Osteocyte (in vitro differentiated cells): ENCODE results near the gene AP4B1. TPM values are rescaled to one million over a fixed set of nuclear protein-coding genes. Genes with fewer than 3 reads are reported as not detected.

Source experiments
- DNase-seq: peaks from one replicate; pipeline ENCODE4 v3.0.0; 2021; ENCODE audit warnings: mixed read lengths; ENCODE audit not compliant: unreplicated experiment; ENCODE audit errors: extremely low spot score
- H3K27ac Mint-ChIP-seq: one replicate; pipeline ENCODE4 v1.8.0; 2021; ENCODE audit warnings: mild to moderate bottlenecking, mixed read lengths; ENCODE audit not compliant: unreplicated experiment
- H3K27me3 Mint-ChIP-seq: one replicate; pipeline ENCODE4 v1.8.0; 2021; ENCODE audit warnings: mixed read lengths; ENCODE audit not compliant: unreplicated experiment
- H3K36me3 Mint-ChIP-seq: one replicate; pipeline ENCODE4 v1.8.0; 2021; ENCODE audit warnings: mixed read lengths; ENCODE audit not compliant: unreplicated experiment
- H3K4me1 Mint-ChIP-seq: one replicate; pipeline ENCODE4 v1.8.0; 2021; ENCODE audit warnings: mixed read lengths; ENCODE audit not compliant: unreplicated experiment
- H3K4me3 Mint-ChIP-seq: one replicate; pipeline ENCODE4 v1.8.0; 2021; ENCODE audit warnings: mild to moderate bottlenecking, moderate library complexity, mixed read lengths; ENCODE audit not compliant: unreplicated experiment
- H3K9me3 Mint-ChIP-seq: one replicate; pipeline ENCODE4 v1.8.0; 2021; ENCODE audit warnings: mixed read lengths; ENCODE audit not compliant: unreplicated experiment
- total RNA-seq: library from RNA; stranded (reverse); gene quantifications from 2 replicates; pipeline ENCODE4 v1.2.1, GENCODE V29; 2021
- TF ChIP-seq, protein P1 (sequence below): fragments of 200-600 bp; sonication (generic); IDR thresholded peaks from 2 replicates; pipeline ENCODE4 v1.5.0; 2021; ENCODE audit warnings: antibody characterized with exemption, mild to moderate bottlenecking, moderate library complexity

AP4B1 gene
- total RNA-seq, 1 donor from 2014 or later, result 19.7 TPM

DNA sequence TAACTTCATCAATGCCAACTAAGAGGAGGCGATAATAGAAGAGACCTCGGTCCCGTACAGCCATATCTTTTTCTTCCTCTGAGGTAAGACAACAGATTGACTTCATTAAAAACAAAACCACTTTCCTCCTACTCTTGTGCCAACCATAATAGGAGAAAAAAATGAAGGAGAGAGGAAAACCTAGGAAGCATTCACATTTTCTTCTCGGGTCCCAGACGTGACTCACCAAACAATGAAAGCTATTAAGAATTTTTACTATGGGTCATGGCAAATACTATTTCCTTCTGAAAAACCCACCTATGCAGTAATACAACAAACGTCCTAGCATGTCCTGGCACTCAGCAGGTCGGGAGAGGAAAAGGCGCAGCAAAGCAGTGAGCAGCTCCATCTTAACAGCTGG lies 8.6 kb downstream of the AP4B1 start:
- Mint-ChIP-seq H3K27me3 (no peaks in the 10 kb centered on the region), H3K27ac (no peak overlapping the region), H3K9me3 (no peaks in the 10 kb centered on the region), H3K36me3 (peaks cover 44% of the 10 kb centered on the region), H3K4me3 (no peak overlapping the region), H3K4me1 (no peaks in the 10 kb centered on the region)
- TF ChIP-seq, protein P1, sequence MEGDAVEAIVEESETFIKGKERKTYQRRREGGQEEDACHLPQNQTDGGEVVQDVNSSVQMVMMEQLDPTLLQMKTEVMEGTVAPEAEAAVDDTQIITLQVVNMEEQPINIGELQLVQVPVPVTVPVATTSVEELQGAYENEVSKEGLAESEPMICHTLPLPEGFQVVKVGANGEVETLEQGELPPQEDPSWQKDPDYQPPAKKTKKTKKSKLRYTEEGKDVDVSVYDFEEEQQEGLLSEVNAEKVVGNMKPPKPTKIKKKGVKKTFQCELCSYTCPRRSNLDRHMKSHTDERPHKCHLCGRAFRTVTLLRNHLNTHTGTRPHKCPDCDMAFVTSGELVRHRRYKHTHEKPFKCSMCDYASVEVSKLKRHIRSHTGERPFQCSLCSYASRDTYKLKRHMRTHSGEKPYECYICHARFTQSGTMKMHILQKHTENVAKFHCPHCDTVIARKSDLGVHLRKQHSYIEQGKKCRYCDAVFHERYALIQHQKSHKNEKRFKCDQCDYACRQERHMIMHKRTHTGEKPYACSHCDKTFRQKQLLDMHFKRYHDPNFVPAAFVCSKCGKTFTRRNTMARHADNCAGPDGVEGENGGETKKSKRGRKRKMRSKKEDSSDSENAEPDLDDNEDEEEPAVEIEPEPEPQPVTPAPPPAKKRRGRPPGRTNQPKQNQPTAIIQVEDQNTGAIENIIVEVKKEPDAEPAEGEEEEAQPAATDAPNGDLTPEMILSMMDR, result no peak
- DNase-seq, result no peak

DNA sequence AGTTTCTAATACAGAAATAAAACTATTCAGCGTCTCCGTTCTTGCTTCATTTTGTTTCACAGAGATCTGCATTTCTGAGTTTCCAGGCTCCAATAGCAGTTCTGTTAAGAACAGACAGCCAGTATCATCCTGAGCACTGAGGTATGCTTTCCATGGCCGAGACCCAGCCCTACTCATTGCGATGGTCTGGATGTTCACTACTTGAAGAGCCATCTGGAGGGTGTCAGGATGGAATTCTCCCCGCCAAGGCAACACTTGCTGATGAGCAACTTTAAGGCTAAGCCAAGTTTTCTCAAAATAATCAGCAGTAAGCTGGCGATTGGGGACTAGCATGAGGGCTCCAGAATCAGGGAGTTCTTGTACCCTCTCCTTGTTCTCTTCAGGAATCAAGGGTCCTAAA lies 9.5 kb downstream of the AP4B1 start:
- H3K4me1 Mint-ChIP-seq, result no peaks in the 10 kb centered on the region
- H3K27me3 Mint-ChIP-seq, result no peaks in the 10 kb centered on the region
- TF ChIP-seq, protein P1, result no peak

DNA sequence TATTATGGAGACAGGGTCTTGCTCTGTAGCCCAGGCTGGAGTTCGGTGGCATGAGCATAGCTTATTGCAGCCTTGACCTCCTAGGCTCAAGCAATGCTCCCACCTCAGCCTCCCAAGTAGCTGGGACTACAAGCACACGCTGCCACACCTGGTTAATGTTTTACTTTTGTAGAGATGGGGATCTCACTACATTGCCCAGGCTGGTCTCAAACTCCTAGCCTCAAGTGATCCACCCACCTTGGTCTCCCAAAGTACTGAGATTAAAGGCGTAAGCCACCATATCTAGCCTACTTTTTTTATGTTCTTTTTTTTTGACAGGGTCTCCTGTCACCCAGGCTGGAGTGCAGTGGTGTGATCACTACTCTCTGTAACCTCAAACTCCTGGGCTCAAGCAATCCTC lies 11.3 kb downstream of the AP4B1 start:
- TF ChIP-seq, protein P1, result no peak
- DNase-seq, result no peak
- Mint-ChIP-seq H3K4me1 (no peaks in the 10 kb centered on the region), H3K4me3 (no peak overlapping the region), H3K27me3 (no peaks in the 10 kb centered on the region), H3K36me3 (peaks cover 27% of the 10 kb centered on the region), H3K27ac (no peak overlapping the region), H3K9me3 (no peaks in the 10 kb centered on the region)

More for the DNA sequence above, 9.5 kb downstream of the AP4B1 start:
- no peak for DNase-seq
- H3K4me3 Mint-ChIP-seq, result no peak overlapping the region
- no peaks in the 10 kb centered on the region for H3K9me3 Mint-ChIP-seq
- peaks cover 37% of the 10 kb centered on the region for H3K36me3 Mint-ChIP-seq
- no peak overlapping the region for H3K27ac Mint-ChIP-seq

DNA sequence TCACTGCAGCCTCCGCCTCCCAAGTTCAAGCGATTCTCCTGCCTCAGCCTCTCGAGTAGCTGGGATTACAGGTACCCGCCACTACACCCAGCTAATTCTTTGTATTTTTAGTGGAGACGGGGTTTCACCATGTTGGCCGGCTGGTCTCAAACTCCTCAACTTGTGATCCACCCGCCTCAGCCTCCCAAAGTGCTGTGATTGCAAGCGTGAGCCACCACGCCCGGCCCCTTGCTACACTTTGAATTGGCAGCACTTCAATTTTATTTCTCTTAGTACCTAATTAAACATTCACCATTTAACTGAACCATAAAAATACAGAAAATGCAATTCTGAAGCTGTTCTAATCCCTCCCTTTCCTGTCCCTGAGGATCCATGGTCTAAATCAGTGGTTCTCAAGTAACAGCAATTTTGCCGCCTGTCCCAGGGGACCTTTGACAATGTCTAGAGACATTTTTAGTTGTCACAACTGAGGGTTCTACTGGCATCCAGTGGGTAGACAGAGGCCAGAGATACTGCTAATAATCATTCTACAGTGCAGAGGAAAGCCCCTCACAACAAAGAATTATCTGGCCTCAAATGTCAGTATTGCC lies 12.9 kb downstream of the AP4B1 start:
- no peak for DNase-seq
- TF ChIP-seq, protein P1, result no peak
- Mint-ChIP-seq H3K4me3 (no peak overlapping the region), H3K27ac (no peak overlapping the region), H3K9me3 (no peaks in the 10 kb centered on the region), H3K27me3 (no peaks in the 10 kb centered on the region), H3K4me1 (no peaks in the 10 kb centered on the region), H3K36me3 (peaks cover 18% of the 10 kb centered on the region)

DNA sequence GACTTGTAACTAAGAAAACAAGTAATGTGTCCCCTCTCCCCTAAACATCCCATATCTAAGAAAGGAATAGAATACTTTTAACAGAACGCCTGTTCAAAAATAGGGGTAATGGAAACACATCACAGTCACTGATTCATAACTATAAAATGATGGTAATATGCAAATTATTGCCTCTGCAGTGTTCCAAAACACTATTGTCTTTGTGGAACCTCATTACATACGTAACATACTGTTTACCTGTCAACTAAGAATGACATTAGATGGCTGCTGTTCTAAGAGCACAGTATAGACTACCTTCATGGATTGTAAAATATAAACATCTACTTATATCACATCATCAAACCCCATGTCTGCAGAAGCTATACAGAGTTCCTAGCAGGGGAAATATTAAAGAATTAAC lies 13.8 kb downstream of the AP4B1 start:
- H3K36me3 Mint-ChIP-seq, result peaks cover 9% of the 10 kb centered on the region
- no peaks in the 10 kb centered on the region for H3K27me3 Mint-ChIP-seq
- no peak overlapping the region for H3K27ac Mint-ChIP-seq
- TF ChIP-seq, protein P1, result no peak
- no peak overlapping the region for H3K4me3 Mint-ChIP-seq
- no peak for DNase-seq
- H3K4me1 Mint-ChIP-seq, result peaks cover 7% of the 10 kb centered on the region
- H3K9me3 Mint-ChIP-seq, result no peaks in the 10 kb centered on the region
